Activated CD8-positive, alpha-beta memory T cell treated with anti-CD3 and anti-CD28 coated beads, Interleukin-2, amount 50 U/mL, for 1 hour (primary cell): ENCODE measurements around the gene CYRIA.

ENCODE experiments used
- DNase-seq: peaks from one replicate; pipeline ENCODE4 v3.0.0-alpha.2; 2020; ENCODE audit errors: extremely low read depth

CYRIA gene

DNA sequence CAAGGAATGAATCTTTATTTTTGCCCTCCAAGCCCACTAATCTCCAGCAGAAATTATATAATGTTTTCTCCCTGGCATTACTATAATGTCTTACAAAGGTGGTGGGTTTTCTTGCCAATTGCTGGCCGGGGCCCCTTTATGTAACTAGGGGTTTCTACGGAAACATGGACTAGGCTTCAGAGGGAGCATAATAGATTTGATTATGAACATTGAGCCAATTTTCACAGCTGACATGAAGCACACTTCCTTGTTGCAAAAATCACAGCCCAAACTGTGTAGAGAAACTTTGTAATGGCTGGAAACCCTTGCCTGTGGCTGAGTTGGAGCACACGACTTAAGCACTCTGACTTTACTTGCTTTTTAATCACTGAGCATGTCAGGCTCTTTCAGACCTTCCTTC lies 3.8 kb upstream of the CYRIA start:
- DNase-seq: no peak

DNA sequence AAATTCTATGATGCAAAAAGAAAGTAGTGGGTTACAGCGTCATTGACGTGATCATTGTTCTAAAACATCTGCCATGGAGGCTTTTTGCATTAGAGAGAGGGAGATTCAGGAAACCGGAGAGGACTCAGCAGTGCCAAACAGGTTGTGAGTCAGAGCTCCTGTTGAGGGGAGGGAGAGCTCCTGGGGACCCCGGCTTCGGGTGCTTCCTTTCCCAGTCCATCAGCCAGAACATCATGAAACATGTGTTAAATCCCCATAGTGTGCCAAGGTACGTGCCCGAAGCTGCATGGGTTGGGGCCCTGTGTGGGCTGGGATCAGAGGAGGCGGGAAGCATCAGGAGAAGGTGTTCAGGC lies 791 bp upstream of the CYRIA start:
- no peak for DNase-seq

DNA sequence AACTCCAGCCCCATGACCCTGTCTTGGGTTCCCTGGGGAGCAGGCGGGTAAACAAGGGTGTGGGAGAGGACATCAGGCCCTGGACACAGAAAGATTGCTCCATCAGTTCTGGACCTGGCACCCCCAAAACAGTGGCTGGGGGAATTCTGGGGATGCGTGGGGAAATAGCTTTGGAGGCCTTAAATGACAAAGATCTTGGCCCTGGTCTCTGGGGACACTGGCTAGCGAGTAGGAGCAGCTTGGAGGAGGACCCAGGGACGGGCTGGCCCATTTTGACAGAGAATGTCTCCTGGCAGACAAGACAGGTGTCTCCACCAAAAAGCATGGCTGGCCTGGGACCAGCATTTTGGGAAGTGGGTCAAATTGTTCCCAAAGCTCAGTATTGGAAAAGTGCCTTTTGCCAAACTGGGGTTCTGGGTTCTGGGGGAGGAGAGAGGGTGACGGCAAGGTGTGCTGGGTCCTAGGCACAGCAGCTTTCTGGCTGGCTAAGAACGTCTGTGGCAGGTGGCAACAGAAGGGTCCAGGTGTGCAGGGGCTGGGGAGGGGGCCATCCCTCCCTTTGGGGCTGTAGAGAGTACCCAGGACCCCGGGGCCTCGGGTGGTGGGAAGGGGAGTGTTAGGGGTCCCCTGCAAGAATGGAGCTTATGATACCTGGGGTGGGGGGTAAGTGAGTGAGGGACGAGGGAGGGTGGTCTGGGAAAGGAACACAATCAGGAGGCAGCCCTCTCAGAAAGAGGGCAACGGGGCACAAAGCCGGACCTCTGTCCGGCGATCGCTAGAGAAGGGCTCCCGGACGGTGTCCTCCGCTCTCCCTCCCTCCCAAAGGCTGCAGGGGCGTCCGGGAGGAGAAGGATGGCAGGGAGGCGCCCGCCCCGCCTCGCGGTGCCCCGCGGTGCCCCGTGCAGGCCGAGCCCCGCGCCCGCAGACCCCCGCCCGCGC lies 556 bp downstream of the CYRIA start:
- DNase-seq: no peak

DNA sequence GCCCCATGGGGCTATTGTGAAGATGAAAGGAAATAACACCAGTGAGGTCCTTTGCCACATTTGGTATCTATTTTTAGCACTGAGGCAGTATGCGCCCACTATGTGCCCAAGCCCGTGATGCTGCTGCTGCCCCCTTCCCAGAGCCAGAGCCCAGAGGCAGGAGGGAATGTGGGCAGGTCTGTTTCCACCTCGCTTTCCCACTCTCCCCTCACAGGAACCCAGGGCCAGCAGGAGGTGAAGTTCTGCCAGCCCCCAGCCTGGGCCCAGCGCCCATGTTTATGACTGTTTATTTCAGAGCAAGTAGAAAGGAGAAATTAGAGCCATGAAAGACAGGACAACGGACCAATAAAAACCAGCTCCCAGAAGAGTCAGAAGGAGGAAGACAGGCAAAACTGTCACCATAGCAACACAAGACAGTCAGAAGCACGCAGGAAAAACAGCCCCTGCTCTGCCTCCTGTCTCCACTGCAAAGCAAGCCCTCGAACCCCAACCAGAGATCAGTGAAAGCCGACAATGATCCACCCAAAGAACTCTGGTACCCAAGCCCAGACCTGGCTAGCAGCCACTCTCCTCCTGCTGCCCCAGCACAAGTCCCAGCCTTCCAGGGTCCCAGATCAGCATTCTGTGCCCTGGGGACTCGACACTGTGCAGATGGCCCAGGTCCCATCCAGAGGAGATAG lies 1.4 kb downstream of the CYRIA start:
- DNase-seq: no peak

DNA sequence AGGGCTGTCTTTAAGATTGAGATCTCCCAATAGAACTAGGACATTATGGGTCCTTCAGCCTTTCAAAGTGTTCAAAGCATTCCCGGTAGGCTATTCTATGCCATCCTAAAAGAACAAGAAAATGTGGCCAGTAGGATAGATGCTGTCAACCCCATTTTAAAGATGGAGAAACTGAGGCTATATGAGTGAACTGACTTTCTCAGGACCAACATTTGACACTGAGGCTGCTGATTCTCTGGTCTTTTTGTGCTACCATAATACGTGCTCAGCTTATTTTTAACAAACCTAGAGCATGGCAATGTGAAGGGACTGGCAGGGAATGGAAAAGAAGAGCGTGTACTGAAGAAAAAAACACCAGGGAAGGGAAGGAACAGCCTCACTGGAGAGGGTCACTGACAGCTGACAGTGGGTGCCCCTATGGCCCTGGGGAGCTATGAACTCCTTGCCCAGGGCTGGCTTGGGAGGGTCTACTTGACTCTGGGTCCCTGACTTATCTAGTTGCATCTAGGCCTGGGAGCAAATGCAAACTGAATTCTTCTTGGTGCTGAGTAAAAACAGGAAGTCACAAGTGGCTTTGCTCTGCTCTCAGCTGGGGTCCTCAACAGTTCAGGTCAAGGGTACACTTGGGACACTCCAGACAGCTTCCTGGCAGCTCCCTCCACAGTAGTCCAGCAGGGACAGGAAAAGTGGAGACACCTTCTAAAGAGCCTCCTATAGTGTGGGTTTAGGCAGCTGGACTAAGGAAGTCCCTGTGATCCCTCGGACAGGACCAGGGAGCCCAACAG lies 2.3 kb downstream of the CYRIA start:
- no peak for DNase-seq

DNA sequence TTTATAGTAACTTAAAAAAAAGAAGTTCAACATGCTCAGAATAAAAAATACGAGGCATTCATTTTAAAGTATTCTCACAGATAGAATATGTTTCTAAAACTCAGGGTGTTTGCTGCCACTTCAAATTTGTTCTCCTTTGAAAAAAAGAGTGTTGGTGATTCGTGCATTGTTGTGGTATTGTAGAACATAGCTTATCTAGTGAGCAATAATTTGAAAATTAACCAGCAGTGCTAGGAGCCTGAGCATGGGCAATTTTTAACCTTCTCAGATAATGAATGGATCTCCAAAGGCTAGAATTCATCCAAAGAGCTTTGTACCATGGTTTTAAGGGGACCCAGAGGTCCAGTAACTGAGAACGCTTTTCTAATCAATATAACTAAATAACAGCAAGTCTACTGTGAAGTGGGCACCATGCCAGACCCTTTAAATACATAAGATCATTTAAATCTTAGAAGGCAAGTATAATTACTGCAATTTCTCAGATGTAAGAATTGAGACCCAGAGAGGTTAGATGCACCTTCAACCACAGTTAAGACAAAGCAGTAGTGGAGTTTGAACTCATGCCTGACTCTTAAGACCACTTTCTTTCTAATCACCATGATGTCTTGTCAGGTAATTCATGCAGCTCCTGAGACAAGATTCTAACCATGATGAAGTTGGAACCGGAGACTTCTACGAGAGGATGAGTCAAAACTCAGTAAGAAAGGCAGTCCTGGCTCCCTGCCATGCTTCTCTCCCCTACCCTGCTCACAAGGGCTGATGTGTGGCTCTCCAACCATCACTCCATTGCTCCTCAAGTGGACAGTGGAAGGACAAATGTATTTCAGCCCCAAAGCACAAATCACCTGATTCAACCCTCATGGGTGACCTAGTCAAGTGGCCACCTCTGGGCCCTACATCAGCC lies 3.4 kb downstream of the CYRIA start:
- DNase-seq: no peak

DNA sequence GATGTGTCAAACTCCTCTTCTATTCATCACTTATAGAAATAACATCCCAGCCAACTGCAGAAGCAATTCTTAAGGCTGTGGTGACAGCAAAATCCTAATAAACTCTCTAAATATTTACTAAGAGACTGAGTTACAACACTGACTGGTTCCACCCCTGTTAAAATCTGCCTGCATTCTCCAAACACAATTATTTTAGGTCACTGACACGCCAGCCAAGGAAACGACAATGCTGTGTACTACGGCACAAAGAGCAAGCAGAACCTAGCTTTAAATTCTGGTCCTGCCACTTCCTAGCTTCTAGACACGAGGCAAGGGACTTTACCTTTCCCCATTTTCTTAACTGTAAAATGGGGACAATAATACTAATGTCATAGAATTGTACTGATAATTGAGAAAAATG lies 4.1 kb downstream of the CYRIA start:
- no peak for DNase-seq

DNA sequence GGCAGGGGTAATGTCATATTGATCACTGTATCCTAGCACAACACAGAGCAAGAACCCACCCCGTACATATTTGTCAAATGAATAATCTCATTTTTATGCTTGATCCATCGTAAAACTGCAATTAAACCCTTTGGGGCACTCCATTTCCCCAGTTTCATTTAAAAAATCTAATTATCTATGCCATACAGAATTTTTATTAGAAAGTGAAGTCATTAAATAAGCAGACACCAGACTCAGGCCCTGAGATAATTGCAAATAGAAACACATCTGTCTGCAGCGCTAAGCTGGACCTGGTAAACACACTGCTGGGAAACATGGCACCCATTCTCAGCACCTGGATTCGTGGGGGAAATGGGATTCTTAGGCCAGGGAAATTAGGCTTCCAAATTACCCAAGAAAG lies 5.1 kb downstream of the CYRIA start:
- DNase-seq: no peak

DNA sequence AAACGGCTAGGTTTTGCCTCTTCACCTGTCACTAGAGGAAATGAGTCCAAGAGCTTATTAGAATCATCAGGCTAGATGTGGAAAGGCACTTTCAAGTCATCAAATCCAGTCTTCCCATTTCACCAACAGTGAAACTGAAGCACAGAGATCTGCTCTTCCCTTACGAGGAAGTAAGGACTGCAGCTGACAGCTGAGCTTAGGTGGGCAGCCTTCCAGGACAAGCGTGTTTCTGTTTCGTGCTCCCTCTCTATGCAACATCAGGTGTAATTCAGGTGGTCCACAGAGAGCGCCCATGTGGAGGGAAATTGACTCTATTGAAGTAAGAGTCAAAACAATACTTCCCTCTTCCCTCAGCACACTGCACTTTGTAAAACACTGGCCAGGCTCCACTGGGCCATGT lies 5.5 kb downstream of the CYRIA start:
- DNase-seq: no peak

DNA sequence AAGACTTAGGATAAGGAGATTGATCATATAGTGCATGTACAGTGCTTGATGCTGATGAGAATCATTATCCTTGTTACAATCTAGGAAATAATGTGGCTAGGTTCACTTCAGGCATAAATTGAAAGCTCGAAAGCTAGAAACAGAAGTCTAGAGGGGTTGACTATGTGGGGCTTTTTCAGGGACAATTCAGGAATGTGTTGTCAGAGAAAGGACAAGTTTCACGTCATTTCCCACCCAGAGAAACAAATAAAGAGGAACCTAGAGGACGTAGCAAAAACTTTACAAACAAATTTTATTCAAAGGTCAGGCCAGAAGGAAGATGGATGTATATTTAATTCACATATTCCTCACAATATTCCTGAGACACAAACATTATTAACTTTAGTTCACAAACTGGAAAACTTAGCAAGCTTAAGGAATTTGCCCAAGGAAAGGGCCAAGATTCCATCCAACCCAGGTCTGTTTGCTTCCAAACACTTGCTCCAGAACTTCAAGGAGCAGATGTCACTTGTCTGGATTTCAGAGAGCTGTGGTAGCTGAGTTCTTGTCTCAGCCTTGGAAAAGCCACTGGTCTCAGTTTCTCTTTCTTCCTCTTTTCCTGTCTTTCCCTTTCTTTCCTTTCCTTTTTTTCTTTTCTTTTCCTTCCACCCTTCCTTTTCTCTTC lies 7.4 kb downstream of the CYRIA start:
- no peak for DNase-seq

DNA sequence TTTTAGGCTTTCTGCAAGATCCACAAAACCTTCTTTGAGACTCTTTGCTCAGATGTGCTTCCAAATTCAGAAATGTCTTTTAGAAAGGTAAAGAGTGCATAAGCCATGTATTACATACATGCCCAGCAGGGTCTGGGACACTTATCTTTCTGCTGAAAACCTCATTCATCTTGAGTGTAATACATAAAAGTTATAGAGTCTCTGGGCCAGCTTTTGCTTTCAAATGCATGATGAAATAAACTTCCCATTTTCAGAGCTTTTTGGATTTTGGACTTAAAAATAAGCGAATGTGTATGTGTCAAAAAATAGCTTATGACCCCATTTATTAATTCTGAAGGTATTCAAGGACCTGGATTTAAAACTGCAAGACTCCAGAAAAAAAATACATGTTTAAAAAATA lies 8.0 kb downstream of the CYRIA start:
- DNase-seq: no peak

DNA sequence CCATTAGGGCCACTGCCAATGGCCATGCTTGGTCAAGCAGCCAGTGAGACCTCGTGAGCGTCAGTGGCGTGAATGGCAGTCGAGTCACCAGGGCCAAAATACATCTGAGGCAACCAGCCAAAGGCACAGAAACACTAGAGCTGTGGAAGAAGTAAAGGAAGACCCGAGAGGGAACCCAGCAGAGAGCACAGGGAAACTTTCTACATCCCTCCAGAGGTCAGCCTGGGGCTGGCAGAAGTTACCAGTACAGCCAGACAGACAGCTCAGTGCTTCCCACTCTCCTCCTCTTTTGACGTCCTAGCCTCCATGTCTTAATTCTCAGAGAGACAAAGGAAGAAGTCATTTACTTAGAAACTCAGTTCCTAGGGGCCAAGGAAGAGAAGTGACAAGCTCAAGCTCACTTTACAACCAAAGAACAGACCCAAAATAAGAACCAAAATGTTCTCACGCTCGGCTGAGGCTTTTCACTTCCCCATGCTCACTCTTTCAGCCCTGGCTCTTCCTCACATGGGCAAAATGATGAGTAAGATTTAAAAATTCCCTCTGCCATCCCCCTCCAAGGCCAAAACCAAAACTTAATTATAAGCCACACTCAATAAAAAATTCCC lies 8.7 kb downstream of the CYRIA start:
- no peak for DNase-seq

DNA sequence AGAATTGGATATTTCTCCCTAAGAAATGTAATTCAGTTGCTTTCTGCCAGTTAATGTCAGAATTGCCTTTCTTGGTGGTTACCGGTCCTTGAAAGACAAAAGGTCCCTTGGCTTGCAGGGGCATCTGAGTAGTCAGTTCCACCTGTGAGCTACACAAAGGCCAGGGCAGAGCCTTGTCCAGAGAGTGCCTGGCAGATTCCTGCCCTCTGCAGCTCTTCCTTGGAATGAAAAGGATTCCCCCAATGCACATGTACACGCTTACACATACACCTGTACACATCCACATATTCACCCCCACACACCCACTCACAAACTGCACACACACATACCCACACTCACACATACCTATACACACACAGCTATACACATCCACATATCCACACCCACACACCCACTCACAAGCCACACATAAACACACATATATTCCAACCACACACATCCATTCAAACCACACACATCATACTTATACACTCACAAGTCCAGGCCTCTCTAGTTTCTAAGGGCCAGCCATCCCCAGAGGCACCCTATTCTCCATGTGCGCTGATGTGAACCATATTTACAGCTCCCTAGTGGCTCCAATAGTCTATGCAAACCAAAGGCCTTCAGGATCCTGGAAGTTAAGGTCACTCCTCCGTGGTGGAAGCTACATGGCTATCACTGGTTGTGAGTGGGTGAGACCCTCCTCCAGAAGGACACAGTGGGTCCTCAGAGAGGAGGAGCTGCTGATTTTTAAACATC lies 9.6 kb downstream of the CYRIA start:
- DNase-seq: no peak

DNA sequence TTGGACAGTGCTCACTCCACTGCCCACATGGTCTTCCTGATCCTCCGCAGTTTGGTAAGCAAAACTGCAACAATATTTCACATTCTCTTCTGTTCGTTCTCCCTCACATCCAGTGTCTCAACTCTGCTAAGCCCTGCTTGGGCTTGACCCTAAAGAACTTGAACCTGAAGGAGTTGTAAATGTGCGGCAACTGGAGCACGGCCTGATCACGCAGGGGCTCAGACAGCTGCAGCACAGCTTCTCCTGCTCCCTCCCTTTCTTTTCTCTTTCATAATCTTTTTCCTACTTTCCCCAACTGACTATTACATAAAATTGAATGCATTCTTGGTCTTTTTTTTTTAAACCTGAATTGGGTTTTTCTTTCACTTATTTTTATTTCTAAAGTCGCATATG lies 10.2 kb downstream of the CYRIA start:
- no peak for DNase-seq

DNA sequence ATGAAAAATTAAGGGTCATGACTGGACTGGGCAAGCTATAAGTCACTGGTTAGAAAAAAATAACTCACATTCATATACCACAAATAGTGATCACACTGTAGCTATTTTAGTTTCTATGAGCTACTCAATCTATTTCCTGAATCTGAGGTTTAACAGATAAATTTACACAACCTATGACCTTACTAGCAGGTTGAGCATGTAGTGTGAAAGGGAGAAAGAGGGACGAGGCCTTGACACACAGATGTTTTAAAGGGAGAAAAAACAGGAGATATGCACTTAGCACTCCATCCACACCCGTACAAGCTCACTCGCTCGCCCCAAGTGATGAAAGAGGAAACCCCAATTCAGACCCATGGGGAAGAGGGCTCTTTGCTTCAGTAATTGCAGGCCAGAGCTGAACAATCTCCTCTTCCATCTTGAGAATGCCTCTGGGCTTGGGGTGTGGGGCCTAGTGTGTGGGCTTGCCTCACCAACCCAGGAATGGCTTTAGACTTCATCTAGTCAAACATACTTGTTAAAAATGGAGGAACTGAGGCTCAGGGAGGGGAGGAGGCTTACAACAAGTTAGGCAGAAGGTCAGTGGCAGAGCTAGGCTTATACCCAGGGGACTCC lies 10.7 kb downstream of the CYRIA start:
- no peak for DNase-seq

DNA sequence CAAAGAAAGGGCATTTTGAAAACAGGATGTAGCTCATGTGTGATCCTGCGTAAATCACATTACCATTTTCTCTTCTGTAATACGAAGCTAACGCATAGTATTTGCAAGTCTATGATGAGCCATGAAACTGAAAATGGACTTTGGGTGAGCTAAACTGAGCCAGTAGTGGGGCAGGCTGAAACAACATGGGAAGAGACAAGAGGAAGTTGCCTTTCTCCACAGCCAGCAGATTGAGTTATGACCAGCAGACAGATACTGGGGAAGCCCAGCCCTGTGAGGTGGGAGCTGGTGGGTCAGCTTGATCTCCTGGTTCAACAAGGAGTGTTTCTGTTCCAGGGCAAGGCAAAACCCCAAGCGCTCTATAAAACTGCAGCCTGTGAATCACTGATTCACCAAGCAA lies 11.8 kb downstream of the CYRIA start:
- DNase-seq: no peak

DNA sequence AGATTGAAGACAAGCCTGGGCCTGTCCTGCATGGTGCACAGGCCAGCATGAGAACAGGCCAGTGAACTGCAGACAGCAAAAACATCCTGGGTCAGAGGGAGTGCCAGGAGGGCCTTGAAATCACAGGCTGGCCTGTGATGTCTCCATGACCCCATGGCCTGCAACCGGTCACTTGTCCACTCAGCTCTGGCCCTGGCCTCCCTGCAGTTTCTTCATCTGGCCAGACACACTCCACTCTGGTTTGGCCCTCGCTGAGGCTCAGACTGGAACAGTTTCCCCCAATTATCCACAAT lies 12.6 kb downstream of the CYRIA start:
- DNase-seq: no peak

DNA sequence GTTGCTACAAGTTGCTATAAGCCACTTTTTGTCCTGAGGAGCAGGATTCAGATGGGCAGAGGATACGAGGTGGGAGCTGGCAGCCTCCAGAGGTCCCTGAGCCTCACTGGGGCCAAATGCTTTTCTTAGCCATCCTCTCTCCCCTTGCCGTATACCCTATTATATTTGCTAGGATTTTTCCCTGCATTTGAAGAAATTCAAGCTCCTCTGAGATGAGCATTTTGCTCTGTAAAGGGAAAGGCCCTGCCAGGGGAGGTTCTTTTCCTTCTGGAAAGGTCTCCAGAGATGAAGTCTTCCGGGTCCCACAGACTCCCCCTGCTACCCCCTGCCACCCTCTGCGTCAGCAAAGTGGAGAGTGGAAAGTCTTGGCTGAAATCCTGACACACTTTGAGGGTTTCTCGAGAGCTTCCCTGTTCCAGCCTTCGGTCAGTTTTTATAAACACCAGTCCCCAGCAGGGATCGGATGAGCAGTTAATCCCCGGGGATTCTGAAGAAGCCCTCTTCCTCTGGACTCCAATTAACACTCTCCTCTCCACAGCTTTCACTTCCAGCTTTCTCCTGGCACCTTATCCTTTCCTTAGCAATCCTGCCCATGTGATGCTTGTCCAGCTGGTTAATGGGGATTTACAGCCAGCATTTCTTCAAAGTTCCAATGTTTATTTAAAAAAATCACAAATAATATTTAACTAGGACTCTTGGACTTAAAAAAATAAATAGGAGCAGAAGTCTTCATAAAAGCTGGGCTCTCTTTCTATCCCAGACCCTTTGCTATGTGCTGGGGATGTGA lies 13.1 kb downstream of the CYRIA start:
- no peak for DNase-seq
